ENCODE data around the gene RSBN1L.
"Not testable (repeated sequence)": the region's sequence is repeated elsewhere in the genome, so short reads cannot be mapped to it uniquely, and the experiment has no call there.

Gene RSBN1L

DNA sequence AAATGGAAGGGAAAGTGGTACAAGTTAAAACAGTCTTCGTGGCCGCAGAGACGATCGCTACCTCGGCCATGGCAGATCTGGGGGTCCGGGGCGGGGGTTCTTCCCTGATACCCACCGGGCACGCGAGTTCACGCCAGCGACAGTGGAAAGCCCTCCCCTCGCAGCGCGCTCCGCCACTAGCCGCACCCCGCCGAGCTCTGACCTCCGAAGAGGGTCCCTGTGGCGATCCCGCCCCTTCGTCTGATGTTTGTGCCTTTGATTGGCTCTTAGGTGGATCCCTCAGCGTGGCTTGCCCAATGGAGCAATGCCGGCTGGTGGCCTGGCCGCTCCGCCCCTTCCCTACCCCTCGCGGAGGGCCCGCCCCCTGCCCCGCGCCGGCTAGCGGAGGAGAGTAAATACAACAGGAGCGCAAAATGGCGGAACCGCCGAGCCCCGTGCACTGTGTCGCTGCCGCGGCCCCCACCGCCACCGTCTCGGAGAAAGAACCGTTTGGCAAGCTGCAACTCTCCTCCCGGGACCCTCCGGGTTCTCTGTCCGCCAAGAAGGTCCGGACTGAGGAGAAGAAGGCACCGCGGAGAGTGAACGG is at the start of gene RSBN1L:
RSBN1L (plus strand) TSS at position 403 of the 586 bp plus-strand sequence; CDS start at position 414, 11 bp downstream.
- DNase-seq: peak; percentile 99

DNA sequence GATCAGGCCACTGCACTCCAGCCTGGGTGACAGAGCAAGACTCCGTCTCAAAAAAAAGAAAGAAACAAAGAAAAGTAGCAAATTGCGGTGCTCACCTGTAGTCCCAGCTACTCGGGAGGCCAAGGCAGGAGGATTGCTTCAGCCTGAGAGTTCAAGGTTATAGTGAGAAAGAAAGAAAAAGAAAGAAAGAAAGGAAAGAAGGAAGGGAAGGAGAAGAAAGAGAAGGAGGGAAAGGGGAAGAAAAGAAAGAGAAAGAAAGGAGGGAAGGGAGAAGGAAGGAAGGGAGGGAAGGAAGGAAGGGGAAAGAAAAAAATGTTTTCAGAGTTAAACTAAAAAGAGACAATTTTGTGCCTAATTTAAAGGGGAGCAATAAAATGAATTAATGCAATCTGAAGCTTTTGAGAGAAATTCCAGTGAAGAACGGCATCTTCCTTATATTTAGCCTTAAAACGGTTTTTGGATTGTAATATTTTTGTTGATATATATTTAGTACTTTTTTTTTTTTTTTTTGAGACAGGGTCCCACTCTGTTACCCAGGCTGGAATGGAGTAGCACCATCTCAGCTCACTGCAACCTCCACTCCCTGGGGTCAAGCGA is 47.4 kb upstream of the RSBN1L start:
- DNase-seq: no peak

DNA sequence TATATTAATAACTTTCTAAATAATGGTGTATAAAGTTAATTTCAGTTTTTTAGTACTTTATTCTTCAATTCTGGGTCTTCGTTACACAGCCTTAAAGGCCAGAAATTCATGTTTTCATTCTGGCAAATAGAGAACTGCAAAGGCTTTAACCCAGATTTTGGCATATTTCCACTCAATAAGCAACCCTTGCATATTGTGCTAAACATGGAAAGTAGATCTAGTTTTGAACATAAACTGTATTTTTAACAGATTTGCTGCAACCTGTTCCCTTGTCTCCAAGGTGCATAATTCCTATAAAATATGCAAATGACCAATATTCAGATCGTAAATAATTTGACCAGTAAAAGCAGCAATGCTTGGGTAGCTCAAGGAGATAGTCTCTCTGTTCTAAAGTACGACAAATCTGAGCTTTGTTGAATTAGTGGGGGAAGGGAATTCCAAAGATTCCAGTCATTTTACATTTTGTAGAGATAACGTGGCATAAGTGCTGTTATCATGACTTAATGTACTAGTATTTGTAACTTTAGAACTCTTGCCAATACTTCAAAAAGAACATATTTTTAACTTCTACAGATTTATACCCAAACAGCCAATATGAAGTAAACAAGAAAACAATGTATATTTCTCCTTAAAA is 46.4 kb upstream of the RSBN1L start:
- DNase-seq: no peak

DNA sequence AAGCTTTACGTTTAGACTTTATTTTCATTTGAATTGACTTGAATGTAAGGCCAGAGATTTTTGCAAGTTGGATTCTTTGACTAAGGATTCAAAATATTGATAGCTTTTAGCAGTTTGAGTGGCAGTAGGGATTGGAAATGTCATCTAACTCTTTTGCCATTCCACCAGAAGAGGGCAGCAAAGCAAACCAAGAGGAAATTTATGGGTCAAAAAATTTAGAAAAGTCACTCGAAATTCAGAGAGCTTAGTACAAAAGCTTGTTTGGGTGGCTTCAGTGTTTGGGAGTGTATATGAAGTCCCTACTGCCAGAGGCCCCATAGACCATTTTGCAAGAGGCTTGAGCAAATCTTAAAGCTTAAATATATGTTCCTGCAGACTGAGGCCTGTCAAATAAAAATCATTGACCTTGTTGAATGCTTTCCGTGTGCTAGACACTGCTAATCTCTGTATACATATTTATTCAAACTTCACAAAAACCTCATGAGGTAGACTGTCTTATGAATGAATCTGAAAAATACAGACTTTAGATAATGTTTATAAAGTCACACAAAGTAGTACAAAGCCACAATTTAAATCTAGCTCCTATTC is 44.6 kb upstream of the RSBN1L start:
- DNase-seq: no peak

DNA sequence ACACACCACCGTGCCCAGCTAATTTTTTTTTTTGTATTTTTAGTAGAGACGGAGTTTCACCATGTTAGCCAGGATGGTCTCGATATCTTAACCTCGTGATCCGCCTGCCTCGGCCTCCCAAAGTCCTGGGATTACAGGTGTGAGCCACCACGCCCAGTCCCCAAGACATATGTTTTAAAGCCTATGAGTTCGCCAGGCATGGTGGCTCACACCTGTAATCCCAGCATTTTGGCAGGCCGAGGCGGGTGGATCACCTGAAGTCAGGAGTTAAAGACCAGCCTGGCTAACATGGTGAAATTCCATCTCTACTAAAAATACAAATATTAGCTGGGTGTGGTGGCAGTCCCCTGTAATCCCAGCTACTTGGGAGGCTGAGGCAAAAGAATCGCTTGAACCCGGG is 43.4 kb upstream of the RSBN1L start:
- not testable (repeated sequence) for DNase-seq

DNA sequence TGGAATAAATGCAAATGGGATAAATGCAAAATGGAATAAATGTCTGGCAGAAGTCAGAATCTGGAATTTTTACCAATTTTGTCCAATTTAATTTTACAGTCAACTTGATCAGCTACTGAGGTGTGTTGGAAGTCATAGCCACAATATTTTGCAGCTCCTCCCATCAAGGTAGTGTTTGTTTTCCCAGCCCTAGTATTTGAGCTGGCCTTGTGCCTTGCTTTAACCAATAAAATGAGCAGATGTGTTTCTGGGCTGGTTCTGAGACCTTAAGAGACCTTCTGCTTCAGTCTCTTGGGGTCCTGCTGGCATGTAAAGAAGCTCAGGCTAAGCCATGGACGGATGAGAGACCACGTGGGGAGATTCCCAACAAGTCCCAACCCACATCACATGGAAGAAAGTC is 42.7 kb upstream of the RSBN1L start:
- no peak for DNase-seq

DNA sequence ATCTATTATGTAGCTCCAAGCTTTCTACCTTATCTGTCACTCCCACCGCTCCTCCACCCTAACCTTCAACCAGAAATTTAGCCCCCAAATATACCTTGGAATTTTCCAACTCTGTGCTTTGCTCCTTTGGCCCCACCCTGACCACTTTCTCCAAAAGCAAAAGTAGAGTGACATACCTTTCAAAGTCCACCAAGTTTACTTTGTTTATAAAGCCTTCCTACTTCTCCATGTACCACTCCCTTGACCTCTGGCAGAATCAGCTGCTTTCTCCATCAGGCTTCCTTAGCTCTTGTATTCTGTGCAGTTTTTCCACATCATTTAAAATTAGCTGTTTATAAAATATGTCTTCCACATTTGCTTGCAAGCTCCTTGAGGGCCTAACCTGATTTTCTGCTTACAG is 40.9 kb upstream of the RSBN1L start:
- DNase-seq: no peak

DNA sequence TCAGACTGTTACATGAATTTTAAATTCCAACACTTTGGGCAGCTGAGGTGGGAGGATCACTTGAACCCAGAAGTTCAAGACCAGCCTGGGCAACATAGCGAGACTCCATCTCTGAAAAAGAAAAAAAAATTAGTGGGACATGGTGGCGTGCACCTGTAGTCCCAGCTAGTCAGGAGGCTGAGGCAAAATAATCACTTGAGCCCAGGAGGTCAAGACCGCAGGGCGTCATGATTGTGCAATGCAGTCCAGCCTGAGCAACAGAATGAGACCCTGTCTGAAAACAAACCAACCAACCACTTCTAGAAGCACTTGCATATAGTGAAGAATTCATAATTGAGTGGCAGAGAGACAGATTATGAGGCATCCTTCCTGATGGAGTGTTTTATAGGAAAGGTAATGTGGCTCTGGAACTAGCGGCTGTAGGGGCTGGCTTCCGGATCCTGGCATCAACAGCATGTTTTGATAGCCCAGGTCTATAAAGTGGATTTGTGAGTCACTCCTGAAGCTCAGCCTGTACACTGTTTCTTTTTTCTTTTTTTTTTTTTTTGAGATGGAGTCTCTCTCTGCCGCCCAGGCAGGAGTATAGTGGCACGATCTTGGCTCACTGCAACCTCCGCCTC is 40.3 kb upstream of the RSBN1L start:
- DNase-seq: no peak

DNA sequence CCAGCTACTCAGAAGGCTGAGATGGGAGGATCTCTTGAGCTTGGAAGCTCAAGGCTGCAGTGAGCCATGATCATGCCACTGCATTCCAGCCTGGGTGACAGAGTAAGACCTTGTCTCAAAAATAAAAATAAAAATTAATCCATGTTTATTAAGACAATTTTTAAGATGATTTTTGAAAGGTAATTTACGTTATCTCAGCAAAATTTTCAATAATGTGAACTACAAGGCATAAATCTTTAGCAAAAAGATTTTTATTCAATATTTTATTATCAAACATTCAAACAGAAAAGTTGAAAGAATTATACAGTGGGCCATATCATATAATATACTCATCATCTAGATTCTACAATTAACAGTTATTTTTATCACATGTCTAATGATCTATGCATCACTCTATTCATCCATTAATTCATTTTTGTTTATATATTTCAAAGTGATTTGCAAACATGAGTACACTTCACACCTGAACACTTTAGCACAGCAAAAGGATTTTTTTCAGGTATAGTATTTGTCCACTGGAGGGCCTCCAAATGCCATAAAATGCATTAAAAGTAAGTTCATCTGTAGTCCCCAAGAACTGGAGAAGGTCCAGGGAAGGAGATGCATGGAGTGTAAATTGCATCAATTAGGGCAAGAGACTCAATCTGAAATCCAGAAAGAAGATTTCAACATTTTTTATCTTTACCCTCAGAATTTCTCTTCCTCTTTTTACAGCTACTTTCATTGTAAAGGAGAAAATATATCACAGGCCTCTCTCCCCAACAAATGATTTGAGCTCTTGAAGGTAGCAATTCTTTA is 38.6 kb upstream of the RSBN1L start:
- DNase-seq: no peak

DNA sequence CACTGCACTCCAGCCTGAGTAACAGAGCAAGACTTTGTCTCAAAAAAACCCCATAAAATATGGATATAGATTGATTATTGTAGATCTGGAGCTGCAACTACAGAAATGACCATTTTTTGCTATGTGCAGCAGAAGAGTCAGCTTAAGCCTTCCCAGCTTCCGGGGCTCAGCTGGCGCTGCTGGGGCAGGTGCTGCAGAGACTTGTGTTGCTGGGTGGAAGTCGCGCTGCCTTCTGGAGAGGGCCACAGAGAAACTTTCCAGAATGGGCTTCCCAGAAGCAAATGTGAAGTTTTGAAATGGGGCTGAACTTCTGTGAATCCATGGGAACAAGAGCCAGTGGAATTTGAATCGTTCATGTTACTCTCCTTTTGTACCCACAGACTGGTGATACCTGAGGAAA is 37.3 kb upstream of the RSBN1L start:
- no peak for DNase-seq

DNA sequence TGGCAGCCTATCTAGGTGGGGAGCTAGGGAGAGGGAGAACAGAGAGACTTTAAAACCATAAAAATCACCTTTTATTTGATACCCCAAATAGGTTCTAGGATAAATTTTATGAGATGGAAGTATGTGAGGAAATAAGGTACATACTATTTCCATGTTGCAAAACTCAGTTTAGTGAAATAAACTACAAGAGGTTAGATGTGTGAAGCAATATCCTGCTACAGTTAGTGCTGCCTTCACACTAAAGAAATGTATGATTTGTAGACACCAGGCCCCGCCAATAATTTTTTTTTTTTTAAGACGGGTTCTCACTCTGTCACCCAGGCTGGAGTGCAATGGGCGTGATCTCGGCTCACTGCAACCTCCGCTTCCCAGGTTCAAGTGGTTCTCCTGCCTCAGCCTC is 34.4 kb upstream of the RSBN1L start:
- DNase-seq: no peak

DNA sequence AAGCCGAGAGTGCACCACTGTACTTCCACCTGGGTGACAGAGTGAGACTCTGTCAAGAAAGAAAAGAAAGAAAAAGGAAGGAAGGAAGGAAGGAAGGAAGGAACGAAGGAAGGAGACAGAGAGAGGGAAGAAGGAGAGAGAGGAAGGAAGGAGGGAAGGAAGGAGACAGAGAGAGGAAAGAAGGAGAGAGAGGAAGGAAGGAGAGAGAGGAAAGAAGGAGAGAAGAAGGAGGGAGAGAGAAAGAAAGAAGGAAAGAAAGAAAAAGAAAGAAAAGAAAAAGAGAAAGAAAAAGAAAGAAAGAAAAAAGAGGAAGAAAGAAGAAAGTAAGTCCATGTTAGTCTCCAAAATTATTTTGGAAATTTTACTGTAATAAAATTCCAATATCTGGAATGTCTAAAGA is 33.4 kb upstream of the RSBN1L start:
- DNase-seq: no peak

DNA sequence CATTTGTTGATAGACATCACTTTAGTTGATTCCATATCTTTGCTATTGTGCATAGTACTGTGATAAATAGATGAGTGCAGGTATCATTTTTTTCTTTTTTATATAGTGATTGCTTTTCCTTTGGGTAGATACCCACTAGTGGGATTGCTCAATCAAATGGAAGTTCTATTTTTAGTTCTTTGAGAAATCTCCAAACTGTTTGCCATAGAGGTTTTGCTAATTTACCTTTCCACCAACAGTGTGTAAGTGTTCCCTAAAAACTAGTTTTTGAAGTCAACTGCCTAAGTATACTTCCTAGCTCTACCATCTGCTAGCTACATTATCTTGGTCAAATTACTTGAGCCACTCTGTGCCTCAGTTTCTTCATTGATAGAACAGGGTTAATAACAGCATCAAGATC is 31.5 kb upstream of the RSBN1L start:
- no peak for DNase-seq

DNA sequence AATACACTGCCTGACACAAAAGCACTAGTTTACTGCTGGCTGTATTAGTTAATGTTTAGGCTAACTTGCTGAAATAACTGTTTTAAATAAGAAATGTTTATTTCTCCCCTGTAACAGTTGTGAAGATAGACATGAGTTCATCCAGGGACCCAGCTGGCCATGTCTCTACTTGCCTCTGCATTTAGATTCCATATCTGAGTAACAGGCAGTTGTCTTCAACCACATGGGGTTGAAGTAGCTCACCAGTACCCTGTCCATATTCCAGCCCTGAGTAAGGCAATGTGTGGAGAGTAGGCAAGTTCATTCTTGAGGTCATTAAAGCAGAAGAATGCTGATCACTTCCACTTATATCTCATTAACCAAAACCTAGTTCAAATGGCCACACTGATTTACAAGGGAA is 31.1 kb upstream of the RSBN1L start:
- no peak for DNase-seq

DNA sequence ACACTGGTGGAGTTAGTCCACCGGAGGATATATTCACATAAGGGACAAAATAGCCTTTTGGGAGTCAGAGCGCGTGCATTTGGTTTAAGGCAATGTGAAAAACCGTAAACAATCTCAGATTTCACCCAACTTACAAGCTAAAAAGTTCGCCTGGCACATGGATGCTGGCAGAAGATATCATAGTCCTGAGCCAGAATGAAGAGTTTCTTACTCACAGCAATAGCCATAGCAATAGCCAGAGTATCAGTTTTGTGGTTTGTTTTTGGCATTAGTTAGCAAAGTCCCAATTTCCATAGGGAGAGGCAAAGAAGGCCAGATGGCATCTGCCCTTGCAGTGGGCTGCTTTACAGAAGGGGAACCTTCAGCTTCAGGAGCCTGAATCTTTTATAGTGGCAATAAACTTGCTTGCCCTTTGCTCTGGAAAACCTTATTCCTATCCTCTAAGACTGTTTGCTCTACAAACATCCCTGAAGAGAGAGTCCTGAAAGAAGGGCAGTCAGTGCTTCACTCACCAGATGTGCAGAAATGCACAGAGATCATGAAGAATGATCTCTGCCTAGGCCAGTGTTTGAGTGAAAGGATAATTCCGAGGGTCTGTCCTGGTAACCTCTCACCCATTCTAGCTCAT is 28.7 kb upstream of the RSBN1L start:
- DNase-seq: no peak

DNA sequence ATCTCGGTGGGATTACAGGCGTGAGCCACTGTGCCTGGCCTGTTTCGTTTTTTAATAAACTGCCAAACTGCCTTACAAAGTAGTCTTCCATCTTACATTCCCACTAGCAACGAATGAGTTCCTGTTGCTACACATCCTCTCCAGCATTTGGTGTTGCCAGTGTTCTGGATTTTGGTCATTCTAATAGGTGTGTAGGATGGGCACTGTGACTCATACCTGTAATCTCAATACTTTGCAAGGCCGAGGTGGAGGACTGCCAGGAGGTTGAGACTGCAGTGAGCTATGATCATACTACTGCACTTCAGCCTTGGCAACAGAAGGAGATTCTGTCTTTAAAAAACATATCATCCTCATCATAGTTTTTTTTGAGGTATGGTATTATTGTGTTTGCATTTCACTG is 21.4 kb upstream of the RSBN1L start:
- peak; percentile 62 for DNase-seq

DNA sequence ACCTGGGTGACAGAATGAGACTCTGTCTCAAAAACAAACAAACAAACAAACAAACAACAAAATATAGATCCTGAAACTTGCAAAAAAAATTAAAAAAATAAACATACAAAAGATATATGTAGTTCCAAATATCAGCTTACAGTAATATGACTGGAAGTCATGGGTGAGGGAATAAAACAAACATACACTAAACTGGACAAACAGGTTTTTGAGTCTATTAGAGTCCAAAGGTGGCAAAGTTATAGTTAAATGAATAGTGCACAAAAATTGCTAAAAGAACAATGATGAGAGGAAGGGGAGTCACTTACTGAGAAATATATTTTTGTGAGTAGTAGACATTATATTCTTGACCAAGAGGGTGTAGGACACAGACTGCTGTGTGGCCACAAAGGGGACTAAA is 16.7 kb upstream of the RSBN1L start:
- DNase-seq: no peak

DNA sequence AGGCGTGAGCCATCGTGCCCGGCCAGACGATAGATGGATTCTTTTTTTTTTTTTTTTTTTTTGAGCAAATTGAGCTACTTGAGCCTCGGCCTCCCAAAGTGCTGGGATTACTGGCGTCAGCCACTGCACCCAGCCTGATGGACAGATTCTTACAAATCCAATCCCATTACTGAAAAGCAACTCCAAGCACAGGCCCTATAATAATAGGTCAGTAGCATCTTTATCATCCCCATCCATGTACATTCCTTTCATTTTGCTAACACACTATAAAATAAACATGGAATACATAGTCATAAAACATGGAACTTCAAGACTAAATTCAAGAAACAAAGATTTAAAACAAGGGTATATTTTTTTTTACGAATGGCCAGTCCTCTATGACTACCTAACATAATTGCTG is 16.0 kb upstream of the RSBN1L start:
- DNase-seq: no peak

DNA sequence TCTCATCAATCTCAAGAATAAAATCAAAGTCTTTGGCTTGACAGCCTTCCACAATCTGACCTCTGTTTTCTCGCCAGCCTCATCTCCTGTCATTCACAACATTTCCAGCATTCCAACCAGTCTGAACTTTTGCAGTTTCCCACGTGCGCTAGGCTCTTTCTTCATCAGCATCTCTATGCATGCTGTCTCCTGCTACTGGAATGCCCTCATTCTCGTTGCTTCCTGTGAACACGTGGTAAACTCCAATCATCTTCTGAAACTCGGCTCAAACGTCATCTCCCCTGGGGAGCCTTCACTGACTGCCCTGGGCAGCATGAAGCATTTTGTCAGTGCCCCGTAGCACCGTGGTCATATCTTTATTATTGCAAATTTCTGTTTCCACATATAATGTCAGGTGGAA is 12.2 kb upstream of the RSBN1L start:
- DNase-seq: peak; percentile 89

DNA sequence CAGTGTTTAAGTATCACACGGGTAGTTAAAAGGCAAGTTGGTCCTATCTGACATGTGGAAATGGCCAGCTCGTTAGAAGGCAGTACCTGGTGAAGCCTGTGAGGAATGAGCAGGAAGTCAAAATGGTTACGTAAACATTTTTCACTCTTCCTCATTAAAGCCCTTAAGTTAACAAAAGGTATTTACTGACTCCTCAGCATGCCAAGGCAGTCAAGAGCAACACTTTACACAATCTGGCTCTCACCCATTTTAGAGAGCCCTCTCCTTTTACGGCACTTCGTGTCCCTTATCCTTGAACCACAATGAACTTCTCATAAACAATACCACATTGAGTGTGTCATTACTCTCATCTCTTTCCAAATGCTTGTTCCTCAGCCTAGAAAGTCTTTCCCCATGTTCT is 11.0 kb upstream of the RSBN1L start:
- DNase-seq: no peak

DNA sequence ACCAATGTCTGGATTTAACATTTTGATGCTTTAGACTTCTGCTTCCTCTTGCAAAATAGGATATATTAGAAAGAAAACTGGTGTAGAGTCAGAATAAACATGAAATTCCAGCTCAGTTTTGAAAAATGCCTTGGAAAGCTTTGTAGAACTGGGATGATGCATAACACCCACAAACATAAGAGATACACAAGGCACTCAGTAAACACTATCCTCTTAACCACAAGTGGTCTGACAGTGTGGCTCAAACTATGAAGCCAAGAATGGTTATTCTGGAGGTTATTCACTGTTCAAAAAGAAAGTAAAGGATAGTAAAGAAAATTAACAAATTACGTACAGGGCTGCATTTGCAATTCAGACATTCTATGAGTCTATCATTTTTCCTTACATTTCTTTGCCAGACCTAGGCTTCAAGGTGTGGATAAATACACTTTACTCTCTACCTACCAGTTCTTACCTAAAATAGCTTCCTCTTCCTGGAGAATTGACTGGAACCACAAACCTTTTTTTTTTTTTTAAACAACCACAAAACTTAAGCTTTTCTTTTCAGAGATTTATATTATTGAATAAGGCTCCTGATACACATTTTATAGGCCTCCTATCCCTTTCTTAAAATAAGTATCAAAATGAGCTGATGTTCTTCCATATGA is 9.0 kb upstream of the RSBN1L start:
- no peak for DNase-seq

DNA sequence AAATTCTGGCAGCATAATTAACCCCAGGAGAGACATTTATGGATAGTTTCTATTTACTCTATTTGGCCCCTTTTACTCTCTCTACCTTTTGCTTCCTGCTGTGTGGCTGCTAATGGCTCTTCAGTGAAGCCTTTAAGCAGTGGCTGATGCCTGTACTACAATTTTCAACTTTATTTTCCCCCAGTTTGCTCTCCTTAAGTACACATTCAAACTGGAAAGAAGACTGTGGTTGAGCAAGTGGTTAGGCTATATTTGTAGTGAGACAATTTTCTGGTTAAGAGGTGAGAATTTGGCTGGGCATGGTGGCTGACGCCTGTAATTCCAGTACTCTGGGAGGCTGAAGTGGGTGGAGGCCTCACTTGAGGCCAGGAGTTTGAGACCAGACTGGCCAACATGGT is 8.5 kb upstream of the RSBN1L start:
- DNase-seq: no peak
